Hindlimb muscle (tissue), 1 donor: ENCODE measurements around the gene ZNF287. TPM values are rescaled to one million over a fixed set of nuclear protein-coding genes. Genes with fewer than 3 reads are reported as not detected.

ENCODE experiments used
- DNase-seq: peaks from one replicate; pipeline ENCODE4 v3.0.0-alpha.2; 2013
- polyA plus RNA-seq: library from polyadenylated mRNA; unstranded; fragments of 120-200 nt; gene quantifications from one replicate; pipeline ENCODE4 v1.2.1, GENCODE V29; 2013; ENCODE audit not compliant: insufficient read length

Gene ZNF287
- polyA plus RNA-seq, 1 donor: 4.9 TPM

- no peak for DNase-seq
These were observed 53.1 kb downstream of the ZNF287 start for GRCh38 chr17:16515933-16516332.

- DNase-seq: no peak
These were observed 55.1 kb downstream of the ZNF287 start for GRCh38 chr17:16513873-16514272.

- DNase-seq: peak; percentile 58
These were observed 57.0 kb downstream of the ZNF287 start for GRCh38 chr17:16512011-16512410.

GRCh38 chr17:16511593-16511992 lies 57.4 kb downstream of the ZNF287 start:
- no peak for DNase-seq

GRCh38 chr17:16507918-16508533 lies 61.0 kb downstream of the ZNF287 start:
- DNase-seq: no peak

- no peak for DNase-seq
These were observed 62.8 kb downstream of the ZNF287 start for GRCh38 chr17:16506188-16506587.

GRCh38 chr17:16504984-16505383 lies 64.0 kb downstream of the ZNF287 start:
- no peak for DNase-seq

Other genes starting within 250 kb of the ZNF287 start
- 42.6 TPM for gene CENPV, start 215.7 kb downstream of the ZNF287 start, polyA plus RNA-seq
- 1,494 TPM for gene UBB, start 188.1 kb downstream of the ZNF287 start, polyA plus RNA-seq
- gene TRPV2, start 153.6 kb downstream of the ZNF287 start, polyA plus RNA-seq: 4.6 TPM
- 5.8 TPM for gene LRRC75A, start 77.0 kb downstream of the ZNF287 start, polyA plus RNA-seq
- 6.4 TPM for gene ZNF624, start 84.6 kb upstream of the ZNF287 start, polyA plus RNA-seq
- gene CCDC144A, start 121.0 kb upstream of the ZNF287 start, polyA plus RNA-seq: 3.8 TPM